Lower leg skin (tissue), 4 donors: Measurements from ENCODE around the gene GREB1L. TPM values are rescaled to one million over a fixed set of nuclear protein-coding genes. Genes with fewer than 3 reads are reported as not detected.
"Not testable (repeated sequence)": the region's sequence is repeated elsewhere in the genome, so short reads cannot be mapped to it uniquely, and the experiment has no call there.

Experiments
- DNase-seq, 2 donors: peaks; one replicate each; pipeline ENCODE4 v3.0.0-alpha.2; 2019; ENCODE audit warnings: low spot score in 2 of 2
- H3K4me3 ChIP-seq: fragments of 200-600 bp; sonication (generic); 2 replicates; pipeline ENCODE4 v1.5.1; 2017; ENCODE audit warnings: mild to moderate bottlenecking, low read depth; ENCODE audit not compliant: poor library complexity, severe bottlenecking
- CTCF ChIP-seq, 3 donors: fragments of 450-650 bp; IDR thresholded peaks; one replicate each; pipeline ENCODE4 v1.5.1; 2016; ENCODE audit warnings: antibody characterized with exemption in 3 of 3, mild to moderate bottlenecking in 3 of 3, moderate library complexity in 2 of 3
- POLR2A ChIP-seq, 2 donors: fragments of 450-650 bp; IDR thresholded peaks; one replicate each; pipeline ENCODE4 v1.6.1; 2016 to 2017; ENCODE audit warnings: antibody characterized with exemption in 2 of 2, mild to moderate bottlenecking in 1 of 2, moderate library complexity in 1 of 2
- WGBS, 2 donors: methylation state at CpG; one replicate each; pipeline ENCODE4 v1.1.5; 2018; 5-methylcytosine and 5-hydroxymethylcytosine counted together
- intact Hi-C: fragments of 100-400 bp; cut with DNase I; formaldehyde crosslinking; loops from one replicate; pipeline ENCODE4 v1.15.0; 2023; ENCODE audit warnings: low total_unique reads
- total RNA-seq, 4 donors: library from RNA; depleted of rRNA; stranded (reverse); fragments of >200 nt; gene quantifications; one replicate each; pipeline ENCODE4 v1.1.0, GENCODE V29; 2016

The GREB1L gene
- total RNA-seq, 4 donors from 2014 or later, result 1.1 to 6.5 (median 4.0) TPM

GRCh38 chr18:21369146-21369545, 127.1 kb downstream of the GREB1L start:
- no peak overlapping the region for H3K4me3 ChIP-seq
- 26 to 30% methylated on average over 4 of the region's 4 CpGs for WGBS, 2 donors
- intact Hi-C loops, result no loop called here
- no peak for TF ChIP-seq POLR2A (IDR thresholded peaks at IDR 0.05)
- TF ChIP-seq CTCF (IDR thresholded peaks at IDR 0.05), result no peak
- DNase-seq, result no peak

DNA sequence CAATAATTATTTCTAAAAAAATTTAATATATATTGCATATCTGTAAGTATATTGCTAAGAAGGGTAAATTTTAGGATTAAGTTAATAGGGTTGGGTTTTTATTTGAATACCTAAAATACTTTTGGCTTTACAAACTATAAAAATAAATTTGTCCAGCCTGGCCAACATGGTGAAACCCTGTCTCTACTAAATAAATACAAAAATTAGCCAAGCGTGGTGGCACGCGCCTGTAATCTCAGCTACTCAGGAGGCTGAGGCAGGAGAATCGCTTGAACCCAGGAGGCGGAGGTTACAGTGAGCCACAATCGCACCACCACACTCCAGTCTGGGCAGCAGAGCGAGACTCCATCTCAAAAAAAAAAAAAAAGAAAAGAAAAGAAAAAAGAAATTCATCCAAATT, 127.6 kb downstream of the GREB1L start:
- 93 to 96% methylated on average over 7 of the region's 7 CpGs for WGBS, 2 donors
- intact Hi-C loops, H3K4me3 ChIP-seq, DNase-seq: not testable (repeated sequence)

GRCh38 chr18:21383031-21383430, 141.0 kb downstream of the GREB1L start:
- 82 to 87% methylated on average over 1 of the region's 1 CpG for WGBS, 2 donors
- TF ChIP-seq POLR2A (IDR thresholded peaks at IDR 0.05) (no peak), CTCF (IDR thresholded peaks at IDR 0.05) (no peak)
- DNase-seq, result no peak
- intact Hi-C loops, result loop anchor here (10.0 kb wide), 1 partner anchor 48 kb away; no protein-coding TSS in a partner anchor
- H3K4me3 ChIP-seq, result no peak overlapping the region

DNA sequence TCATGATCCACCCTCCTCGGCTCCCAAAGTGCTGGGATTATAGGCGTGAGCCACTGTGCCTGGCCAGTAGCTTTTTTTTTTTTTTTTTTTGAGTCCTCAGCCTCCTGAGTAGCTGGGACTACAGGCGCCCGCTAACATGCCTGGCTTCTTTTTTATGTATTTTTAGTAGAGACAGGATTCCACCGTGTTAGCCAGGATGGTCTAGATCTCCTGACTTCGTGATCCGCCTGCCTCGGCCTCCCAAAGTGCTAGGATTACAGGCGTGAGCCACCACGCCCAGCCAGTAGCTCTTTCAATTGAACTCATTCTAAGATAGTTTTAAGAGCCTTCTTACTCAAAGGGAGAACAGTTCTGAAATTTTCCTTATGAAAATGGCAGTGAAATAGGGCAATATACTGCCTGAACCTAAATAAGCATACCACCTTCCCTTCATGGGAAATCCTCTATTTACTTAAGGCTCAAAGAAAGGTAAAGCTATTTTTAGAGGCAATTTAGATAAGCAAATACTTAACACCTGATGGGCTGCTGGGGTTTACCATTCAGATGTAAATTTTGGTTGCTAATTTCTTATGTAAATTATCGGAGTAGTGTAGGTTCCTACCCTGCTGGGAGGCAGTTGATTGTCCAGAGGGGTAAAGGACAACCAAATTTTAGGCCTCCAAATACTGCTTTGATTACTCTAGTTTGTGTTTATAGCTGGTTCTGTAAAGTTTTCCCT, 144.7 kb downstream of the GREB1L start:
- TF ChIP-seq POLR2A (IDR thresholded peaks at IDR 0.05) (no peak), CTCF (IDR thresholded peaks at IDR 0.05) (no peak)
- no peak overlapping the region for H3K4me3 ChIP-seq
- intact Hi-C loops, result loop anchor here (10.0 kb wide), 1 partner anchor 52 kb away; no protein-coding TSS in a partner anchor
- 82 to 85% methylated on average over 11 of the region's 11 CpGs for WGBS, 2 donors
- no peak for DNase-seq

- WGBS, 2 donors, result 50 to 71% methylated on average over 2 of the region's 2 CpGs
- intact Hi-C loops, result loop anchor here (10.0 kb wide), 1 partner anchor 53 kb away; no protein-coding TSS in a partner anchor
- H3K4me3 ChIP-seq, result no peak overlapping the region
- DNase-seq, result no peak
- TF ChIP-seq CTCF (IDR thresholded peaks at IDR 0.05) (no peak), POLR2A (IDR thresholded peaks at IDR 0.05) (no peak)
These were observed 145.9 kb downstream of the GREB1L start for GRCh38 chr18:21387886-21388285.

DNA sequence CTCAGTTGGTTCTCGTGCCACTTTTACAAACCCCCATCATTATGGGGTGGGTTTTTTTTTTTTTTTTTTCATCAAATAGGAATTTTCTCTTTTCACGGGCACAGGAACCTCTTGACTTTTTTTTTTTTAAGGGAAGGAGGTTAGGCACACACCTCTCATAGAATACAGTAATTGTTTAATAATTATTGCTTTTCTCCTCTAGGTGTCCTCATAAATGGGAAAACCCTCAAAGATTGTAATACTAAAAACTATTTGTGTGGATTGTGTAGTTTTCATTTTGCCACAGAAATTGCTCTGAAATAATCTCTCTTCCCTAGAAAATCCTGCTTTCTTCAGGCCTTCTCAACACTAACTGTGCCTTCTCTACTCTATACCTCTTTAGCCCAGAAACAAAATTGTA, 147.3 kb downstream of the GREB1L start:
- no peak for TF ChIP-seq CTCF (IDR thresholded peaks at IDR 0.05)
- no peak for TF ChIP-seq POLR2A (IDR thresholded peaks at IDR 0.05)
- intact Hi-C loops, result loop anchor here (10.0 kb wide), 1 partner anchor 54 kb away; no protein-coding TSS in a partner anchor
- WGBS, 2 donors, result 87 to 90% methylated on average over 2 of the region's 2 CpGs

More for the DNA sequence above, 147.3 kb downstream of the GREB1L start:
- H3K4me3 ChIP-seq, result no peak overlapping the region
- DNase-seq, result no peak
